ENCODE measurements around the gene TEKTIP1.
A peak's percentile ranks its signal among the peaks of the same experiment; 100 is the strongest.

Gene TEKTIP1

GRCh38 chr19:3504735-3505134, 34.2 kb upstream of the TEKTIP1 start:
- TF ChIP-seq EGR1 (IDR thresholded peaks at IDR 0.05) = no peak
- TF ChIP-seq CEBPB (IDR thresholded peaks at IDR 0.05) = no peak
- TF ChIP-seq NFIC (IDR thresholded peaks at IDR 0.05) = no peak
- TF ChIP-seq TEAD4 (IDR thresholded peaks at IDR 0.05) = no peak

DNA sequence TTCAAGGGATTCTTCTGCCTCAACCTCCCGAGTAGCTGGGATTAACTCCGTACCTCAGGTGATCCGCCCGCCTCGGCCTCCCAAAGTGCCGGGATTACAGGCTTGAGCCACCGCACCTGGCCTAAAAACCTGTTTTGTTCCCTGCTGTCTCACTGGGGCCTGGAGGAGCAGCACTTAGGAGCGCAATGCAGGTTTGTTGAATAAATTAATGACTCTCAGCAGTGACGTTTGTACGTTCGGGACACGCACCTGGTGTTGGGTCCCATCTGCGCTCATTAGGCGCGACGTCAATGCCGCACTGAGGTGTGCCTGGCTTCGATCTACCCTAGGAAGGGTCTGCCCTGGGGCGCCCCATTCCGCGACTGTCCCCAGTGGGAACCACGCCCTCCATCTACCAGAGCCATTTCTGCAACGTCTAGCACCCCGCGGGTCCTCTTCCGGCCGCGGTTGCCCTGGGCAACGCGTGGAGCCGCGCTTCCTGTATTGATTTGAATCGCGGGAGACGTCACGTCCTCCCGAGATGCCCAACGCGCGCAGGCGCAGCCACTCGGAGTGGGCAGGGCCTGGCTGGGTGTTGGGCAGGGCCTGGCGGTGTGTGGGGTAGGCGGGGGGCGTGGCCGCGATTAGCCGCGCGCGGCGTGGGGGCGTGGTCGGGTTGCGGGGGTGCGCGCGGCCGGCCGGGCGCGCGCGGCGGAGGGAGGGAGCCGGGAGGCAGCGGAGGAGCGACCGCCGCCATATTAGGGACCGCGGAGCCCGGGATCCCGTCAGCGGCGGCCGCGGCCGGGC, 33.2 kb upstream of the TEKTIP1 start, which contains the start of gene FZR1:
Gene FZR1 (plus strand): TSS at position 714 of the 786 bp plus-strand sequence. CDS start 16,679 bp downstream, outside the sequence.
- TF ChIP-seq EGR1 (IDR thresholded peaks at IDR 0.05) (peak; percentile 44; the same call in 1 of the 2 replicates), TCF12 (IDR thresholded peaks at IDR 0.05; ENCODE audit: low read depth) (peak; percentile 63), YY1 (IDR thresholded peaks at IDR 0.05; ENCODE audit: low read depth) (peak; percentile 62), RAD21 (IDR thresholded peaks at IDR 0.05; ENCODE audit: low read depth) (no peak), FOXM1 (IDR thresholded peaks at IDR 0.05; ENCODE audit: borderline replicate concordance, low read depth) (peak; percentile 100), ZBTB7A (IDR thresholded peaks at IDR 0.05; ENCODE audit: low read depth) (no peak), CEBPB (IDR thresholded peaks at IDR 0.05) (no peak), NFIC (IDR thresholded peaks at IDR 0.05) (0 out of 2 replicates have a peak, but pooled peaks have one; percentile 18), TEAD4 (IDR thresholded peaks at IDR 0.05) (no peak), EP300 (IDR thresholded peaks at IDR 0.05; ENCODE audit: borderline replicate concordance) (peak; percentile 31; the same call in 1 of the 2 replicates), TAF1 (IDR thresholded peaks at IDR 0.05; ENCODE audit: low read depth) (peak; percentile 69), CREB1 (IDR thresholded peaks at IDR 0.05; ENCODE audit: low read depth) (peak; percentile 95)
- TF ChIP-seq, protein P1, sequence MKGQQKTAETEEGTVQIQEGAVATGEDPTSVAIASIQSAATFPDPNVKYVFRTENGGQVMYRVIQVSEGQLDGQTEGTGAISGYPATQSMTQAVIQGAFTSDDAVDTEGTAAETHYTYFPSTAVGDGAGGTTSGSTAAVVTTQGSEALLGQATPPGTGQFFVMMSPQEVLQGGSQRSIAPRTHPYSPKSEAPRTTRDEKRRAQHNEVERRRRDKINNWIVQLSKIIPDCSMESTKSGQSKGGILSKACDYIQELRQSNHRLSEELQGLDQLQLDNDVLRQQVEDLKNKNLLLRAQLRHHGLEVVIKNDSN (IDR thresholded peaks at IDR 0.05) = no peak
- TF ChIP-seq, protein P2, sequence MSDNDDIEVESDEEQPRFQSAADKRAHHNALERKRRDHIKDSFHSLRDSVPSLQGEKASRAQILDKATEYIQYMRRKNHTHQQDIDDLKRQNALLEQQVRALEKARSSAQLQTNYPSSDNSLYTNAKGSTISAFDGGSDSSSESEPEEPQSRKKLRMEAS (IDR thresholded peaks at IDR 0.05) = peak; percentile 86
- TF ChIP-seq, protein P3, sequence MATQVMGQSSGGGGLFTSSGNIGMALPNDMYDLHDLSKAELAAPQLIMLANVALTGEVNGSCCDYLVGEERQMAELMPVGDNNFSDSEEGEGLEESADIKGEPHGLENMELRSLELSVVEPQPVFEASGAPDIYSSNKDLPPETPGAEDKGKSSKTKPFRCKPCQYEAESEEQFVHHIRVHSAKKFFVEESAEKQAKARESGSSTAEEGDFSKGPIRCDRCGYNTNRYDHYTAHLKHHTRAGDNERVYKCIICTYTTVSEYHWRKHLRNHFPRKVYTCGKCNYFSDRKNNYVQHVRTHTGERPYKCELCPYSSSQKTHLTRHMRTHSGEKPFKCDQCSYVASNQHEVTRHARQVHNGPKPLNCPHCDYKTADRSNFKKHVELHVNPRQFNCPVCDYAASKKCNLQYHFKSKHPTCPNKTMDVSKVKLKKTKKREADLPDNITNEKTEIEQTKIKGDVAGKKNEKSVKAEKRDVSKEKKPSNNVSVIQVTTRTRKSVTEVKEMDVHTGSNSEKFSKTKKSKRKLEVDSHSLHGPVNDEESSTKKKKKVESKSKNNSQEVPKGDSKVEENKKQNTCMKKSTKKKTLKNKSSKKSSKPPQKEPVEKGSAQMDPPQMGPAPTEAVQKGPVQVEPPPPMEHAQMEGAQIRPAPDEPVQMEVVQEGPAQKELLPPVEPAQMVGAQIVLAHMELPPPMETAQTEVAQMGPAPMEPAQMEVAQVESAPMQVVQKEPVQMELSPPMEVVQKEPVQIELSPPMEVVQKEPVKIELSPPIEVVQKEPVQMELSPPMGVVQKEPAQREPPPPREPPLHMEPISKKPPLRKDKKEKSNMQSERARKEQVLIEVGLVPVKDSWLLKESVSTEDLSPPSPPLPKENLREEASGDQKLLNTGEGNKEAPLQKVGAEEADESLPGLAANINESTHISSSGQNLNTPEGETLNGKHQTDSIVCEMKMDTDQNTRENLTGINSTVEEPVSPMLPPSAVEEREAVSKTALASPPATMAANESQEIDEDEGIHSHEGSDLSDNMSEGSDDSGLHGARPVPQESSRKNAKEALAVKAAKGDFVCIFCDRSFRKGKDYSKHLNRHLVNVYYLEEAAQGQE (IDR thresholded peaks at IDR 0.05; ENCODE audit: low read depth) = no peak

DNA sequence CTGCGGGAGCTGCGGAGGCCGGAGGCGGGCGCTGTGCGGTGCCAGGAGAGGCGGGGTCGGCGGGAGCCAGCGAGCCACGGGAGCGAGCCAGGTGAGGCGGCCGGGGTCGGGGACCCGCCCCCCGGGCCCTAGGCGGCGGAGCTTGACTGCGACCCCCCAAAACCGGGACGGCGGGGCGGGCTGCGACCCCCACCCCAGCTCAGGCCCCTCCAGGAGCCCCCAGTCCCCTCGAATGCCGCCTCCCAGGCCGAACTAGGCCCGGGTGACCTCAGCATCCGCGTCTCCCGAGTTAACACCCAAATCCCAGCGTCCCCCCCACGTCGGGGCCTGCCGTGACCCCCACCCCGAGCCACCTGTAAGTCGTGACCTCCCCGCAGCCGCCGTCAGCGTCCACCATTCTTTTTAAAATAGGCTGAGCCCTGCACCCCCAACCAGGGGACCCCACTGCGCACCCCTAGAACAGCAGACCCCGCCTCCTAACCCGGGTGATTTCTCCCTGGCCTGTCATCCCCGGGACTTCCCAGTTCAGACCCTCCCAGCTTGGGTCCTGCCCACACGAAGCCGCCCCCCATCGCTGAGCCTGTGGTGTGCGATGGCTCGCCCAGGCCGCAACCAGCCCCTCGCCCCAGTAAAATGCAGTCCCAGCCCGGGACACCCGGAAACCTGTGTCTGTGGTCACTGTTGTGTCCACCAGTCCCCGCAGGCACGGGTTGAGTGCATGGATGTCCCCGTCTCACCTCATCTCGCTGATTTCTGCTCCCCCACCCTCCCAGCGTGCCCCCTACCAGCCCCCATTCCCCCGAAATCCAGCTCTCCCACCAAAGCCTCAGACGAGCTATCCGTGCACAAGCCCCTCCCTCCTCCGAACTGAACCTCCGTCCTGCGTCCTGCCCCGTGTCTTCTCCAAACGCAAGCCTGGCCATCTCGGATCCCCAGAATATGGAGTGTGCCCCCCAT, 32.3 kb upstream of the TEKTIP1 start:
- TF ChIP-seq, protein P2 (IDR thresholded peaks at IDR 0.05) = peak; percentile 17; the same call in 1 of the 2 replicates
- TF ChIP-seq ZBTB7A (IDR thresholded peaks at IDR 0.05; ENCODE audit: low read depth) (peak; percentile 54), EGR1 (IDR thresholded peaks at IDR 0.05) (no peak), FOXM1 (IDR thresholded peaks at IDR 0.05; ENCODE audit: borderline replicate concordance, low read depth) (no peak), CEBPB (IDR thresholded peaks at IDR 0.05) (no peak)

- no peak for TF ChIP-seq CREB1 (IDR thresholded peaks at IDR 0.05; ENCODE audit: low read depth)
- TF ChIP-seq ZBTB7A (IDR thresholded peaks at IDR 0.05; ENCODE audit: low read depth) = no peak
- no peak for TF ChIP-seq CEBPB (IDR thresholded peaks at IDR 0.05)
- no peak for TF ChIP-seq EP300 (IDR thresholded peaks at IDR 0.05; ENCODE audit: borderline replicate concordance)
- no peak for TF ChIP-seq RAD21 (IDR thresholded peaks at IDR 0.05; ENCODE audit: low read depth)
- TF ChIP-seq TAF1 (IDR thresholded peaks at IDR 0.05; ENCODE audit: low read depth) = no peak
- TF ChIP-seq TCF12 (IDR thresholded peaks at IDR 0.05; ENCODE audit: low read depth) = no peak
- no peak for TF ChIP-seq YY1 (IDR thresholded peaks at IDR 0.05; ENCODE audit: low read depth)
- TF ChIP-seq EGR1 (IDR thresholded peaks at IDR 0.05) = no peak
- TF ChIP-seq NFIC (IDR thresholded peaks at IDR 0.05) = no peak
- TF ChIP-seq, protein P3 (IDR thresholded peaks at IDR 0.05; ENCODE audit: low read depth) = no peak
- TF ChIP-seq, protein P1 (IDR thresholded peaks at IDR 0.05) = no peak
- no peak for TF ChIP-seq TEAD4 (IDR thresholded peaks at IDR 0.05)
- TF ChIP-seq, protein P2 (IDR thresholded peaks at IDR 0.05) = no peak
- no peak for TF ChIP-seq FOXM1 (IDR thresholded peaks at IDR 0.05; ENCODE audit: borderline replicate concordance, low read depth)
These were observed 31.4 kb upstream of the TEKTIP1 start for GRCh38 chr19:3507371-3508120.

Measured in Ishikawa (cell line).